GM12875 (cell line): ENCODE measurements around the gene CCDC183.
"Not testable (repeated sequence)": the region's sequence is repeated elsewhere in the genome, so short reads cannot be mapped to it uniquely, and the experiment has no call there.

Experiments used
- H3K4me3 ChIP-seq: one replicate; pipeline ENCODE4 v1.5.1; 2011; ENCODE audit warnings: low read depth, low read length, control low read depth
- CTCF ChIP-seq: IDR thresholded peaks from 2 replicates; pipeline ENCODE4 v1.5.1; 2011; ENCODE audit warnings: low read depth, mild to moderate bottlenecking, control low read depth, inconsistent platforms, low read length, moderate library complexity, borderline replicate concordance; ENCODE audit not compliant: insufficient read depth

The CCDC183 gene

GRCh38 chr9:136843801-136844740 lies 47.9 kb downstream of the CCDC183 start:
- TF ChIP-seq CTCF = peak; percentile 59
- not testable (repeated sequence) for H3K4me3 ChIP-seq

- no peak for TF ChIP-seq CTCF
- no peak overlapping the region for H3K4me3 ChIP-seq
Measured at GRCh38 chr9:136844761-136845464, 48.8 kb downstream of the CCDC183 start.

- no peak for TF ChIP-seq CTCF
Measured at GRCh38 chr9:136845465-136846260, 49.5 kb downstream of the CCDC183 start.

GRCh38 chr9:136846376-136847087 lies 50.4 kb downstream of the CCDC183 start:
- H3K4me3 ChIP-seq = no peak overlapping the region

More at GRCh38 chr9:136845465-136846260, 49.5 kb downstream of the CCDC183 start:
- no peak overlapping the region for H3K4me3 ChIP-seq

GRCh38 chr9:136847088-136847825 lies 51.1 kb downstream of the CCDC183 start:
- H3K4me3 ChIP-seq = peak overlapping the region; percentile 64
- no peak for TF ChIP-seq CTCF

More at GRCh38 chr9:136846376-136847087, 50.4 kb downstream of the CCDC183 start:
- no peak for TF ChIP-seq CTCF
